GM23338 (cell line): ENCODE data around the gene HLA-DMB.
A peak's percentile ranks its signal among the peaks of the same experiment; 100 is the strongest.

Source experiments
- POLR2AphosphoS5 ChIP-seq: IDR thresholded peaks from 2 replicates; pipeline ENCODE4 v1.6.1; 2016; ENCODE audit warnings: antibody characterized with exemption, low read depth
- TF ChIP-seq, protein P1 (sequence below), 2 experiments: fragments of 200-600 bp in 1 of 2; sonication (generic) in 1 of 2; conservative IDR thresholded peaks; 2 replicates each; pipeline versions ENCODE4 v1.5.1 to v1.6.1; 2016 to 2017; ENCODE audit warnings: antibody characterized with exemption in 2 of 2, low read depth in 2 of 2, mild to moderate bottlenecking in 2 of 2, moderate library complexity in 1 of 2

GRCh38 chr6:32933661-32934085 is 7.2 kb downstream of the HLA-DMB start:
- TF ChIP-seq POLR2AphosphoS5, result no peak
- TF ChIP-seq, protein P1, sequence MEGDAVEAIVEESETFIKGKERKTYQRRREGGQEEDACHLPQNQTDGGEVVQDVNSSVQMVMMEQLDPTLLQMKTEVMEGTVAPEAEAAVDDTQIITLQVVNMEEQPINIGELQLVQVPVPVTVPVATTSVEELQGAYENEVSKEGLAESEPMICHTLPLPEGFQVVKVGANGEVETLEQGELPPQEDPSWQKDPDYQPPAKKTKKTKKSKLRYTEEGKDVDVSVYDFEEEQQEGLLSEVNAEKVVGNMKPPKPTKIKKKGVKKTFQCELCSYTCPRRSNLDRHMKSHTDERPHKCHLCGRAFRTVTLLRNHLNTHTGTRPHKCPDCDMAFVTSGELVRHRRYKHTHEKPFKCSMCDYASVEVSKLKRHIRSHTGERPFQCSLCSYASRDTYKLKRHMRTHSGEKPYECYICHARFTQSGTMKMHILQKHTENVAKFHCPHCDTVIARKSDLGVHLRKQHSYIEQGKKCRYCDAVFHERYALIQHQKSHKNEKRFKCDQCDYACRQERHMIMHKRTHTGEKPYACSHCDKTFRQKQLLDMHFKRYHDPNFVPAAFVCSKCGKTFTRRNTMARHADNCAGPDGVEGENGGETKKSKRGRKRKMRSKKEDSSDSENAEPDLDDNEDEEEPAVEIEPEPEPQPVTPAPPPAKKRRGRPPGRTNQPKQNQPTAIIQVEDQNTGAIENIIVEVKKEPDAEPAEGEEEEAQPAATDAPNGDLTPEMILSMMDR (conservative IDR thresholded peaks at IDR 0.05; ENCODE audit: low read depth in 2 of 2), result peak; percentile 91 to 96
